Mononuclear cell (primary cell): ENCODE data around the gene KCNC1. TPM values are rescaled to one million over a fixed set of nuclear protein-coding genes. Genes with fewer than 3 reads are reported as not detected.

Experiments
- H3K27me3 ChIP-seq: 2 replicates; pipeline ENCODE4 v1.6.0; 2011; ENCODE audit warnings: low read length, control low read depth; ENCODE audit not compliant: insufficient read depth
- H3K4me1 ChIP-seq: 2 replicates; pipeline ENCODE4 v1.5.1; 2011; ENCODE audit warnings: mild to moderate bottlenecking, low read length, control low read depth; ENCODE audit not compliant: insufficient read depth
- H3K4me3 ChIP-seq: 2 replicates; pipeline ENCODE4 v1.5.1; 2011; ENCODE audit warnings: mild to moderate bottlenecking, low read length, moderate library complexity
- H3K9me3 ChIP-seq: 2 replicates; pipeline ENCODE4 v1.5.1; 2011; ENCODE audit warnings: low read depth, mild to moderate bottlenecking, control low read depth, low read length
- total RNA-seq: library from RNA; depleted of rRNA; stranded (reverse); fragments of >200 nt; gene quantifications from one replicate; pipeline ENCODE4 v1.2.3, GENCODE V29; 2012

The KCNC1 gene
- total RNA-seq, 1 donor, result under 0.01 TPM

GRCh38 chr11:17722000-17722643 lies 12.5 kb upstream of the KCNC1 start:
- H3K4me3 ChIP-seq, result no peak overlapping the region
- H3K27me3 ChIP-seq, result peaks cover 66% of the 10 kb centered on the region
- no peaks in the 10 kb centered on the region for H3K9me3 ChIP-seq
- no peaks in the 10 kb centered on the region for H3K4me1 ChIP-seq

DNA sequence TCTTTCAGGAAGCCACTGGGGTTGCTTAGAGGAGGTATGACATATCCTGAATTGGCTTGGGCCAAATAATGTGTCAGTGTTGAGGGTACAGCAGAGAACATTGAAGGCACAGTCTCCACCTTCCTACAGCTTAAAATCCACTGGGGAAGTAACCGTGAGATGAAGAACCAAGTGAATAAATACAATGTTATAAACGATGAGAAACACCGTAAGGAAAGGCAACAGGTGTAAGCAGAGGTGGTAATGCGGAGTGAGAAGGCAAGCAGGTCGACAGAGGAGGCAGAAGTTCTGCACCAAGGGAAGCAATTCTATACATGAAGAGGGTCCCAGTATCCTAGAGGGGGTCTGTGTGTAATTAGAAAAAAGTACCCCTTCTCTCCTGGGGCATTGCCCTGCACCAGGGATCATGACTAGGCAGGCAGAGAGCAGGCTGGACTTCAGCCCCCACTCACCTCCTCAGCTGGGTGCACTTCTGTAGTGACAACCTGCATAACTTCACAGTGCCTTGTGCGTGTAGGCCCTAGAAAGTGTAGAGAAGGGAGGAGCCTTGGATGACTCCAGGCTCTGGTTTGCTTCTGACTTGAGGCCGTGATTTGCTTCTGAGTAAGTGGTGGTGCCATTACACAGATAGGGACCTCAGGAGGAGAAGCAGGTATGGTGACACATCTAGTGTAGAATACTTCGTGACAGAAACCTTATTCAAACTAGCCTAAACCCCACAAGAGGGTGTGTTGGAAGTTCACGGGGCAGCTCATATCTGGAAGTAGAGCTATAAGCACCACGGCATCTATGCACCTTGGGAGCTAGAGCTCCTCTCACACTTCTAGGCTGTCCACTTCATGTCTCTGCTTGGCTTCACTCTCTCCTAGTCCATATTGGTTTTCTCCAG lies 10.3 kb upstream of the KCNC1 start:
- Histone ChIP-seq H3K9me3 (no peaks in the 10 kb centered on the region), H3K4me3 (no peak overlapping the region), H3K27me3 (peaks cover 52% of the 10 kb centered on the region), H3K4me1 (no peaks in the 10 kb centered on the region)

DNA sequence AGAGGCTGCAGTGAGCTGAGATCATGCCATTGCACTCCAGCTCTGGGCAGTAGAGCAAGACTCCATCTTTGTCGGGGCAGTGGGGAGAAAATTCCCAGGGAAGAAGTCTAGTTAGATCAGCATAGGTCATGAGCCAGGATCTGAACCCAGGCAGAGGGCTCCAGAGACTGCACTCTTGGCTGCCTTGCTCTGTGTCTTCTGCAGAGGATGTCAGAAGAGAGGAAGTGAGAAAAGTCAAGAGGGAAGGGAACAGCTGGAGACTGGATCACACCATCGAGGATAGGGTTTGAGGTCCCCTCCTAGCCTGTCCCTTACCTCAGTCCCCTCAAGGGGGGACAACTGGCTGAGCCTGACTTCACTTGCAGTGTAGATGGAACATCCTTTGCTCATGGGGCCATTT lies 9.4 kb upstream of the KCNC1 start:
- peaks cover 52% of the 10 kb centered on the region for H3K27me3 ChIP-seq
- no peaks in the 10 kb centered on the region for H3K9me3 ChIP-seq
- H3K4me1 ChIP-seq, result no peaks in the 10 kb centered on the region
- no peak overlapping the region for H3K4me3 ChIP-seq

- no peaks in the 10 kb centered on the region for H3K9me3 ChIP-seq
- no peak overlapping the region for H3K4me3 ChIP-seq
- no peaks in the 10 kb centered on the region for H3K4me1 ChIP-seq
- H3K27me3 ChIP-seq, result peaks cover 47% of the 10 kb centered on the region
These were observed 4.4 kb upstream of the KCNC1 start for GRCh38 chr11:17730137-17730536.

GRCh38 chr11:17730608-17731462 lies 3.7 kb upstream of the KCNC1 start:
- Histone ChIP-seq H3K4me1 (no peaks in the 10 kb centered on the region), H3K9me3 (no peaks in the 10 kb centered on the region), H3K4me3 (no peak overlapping the region), H3K27me3 (peaks cover 43% of the 10 kb centered on the region)

DNA sequence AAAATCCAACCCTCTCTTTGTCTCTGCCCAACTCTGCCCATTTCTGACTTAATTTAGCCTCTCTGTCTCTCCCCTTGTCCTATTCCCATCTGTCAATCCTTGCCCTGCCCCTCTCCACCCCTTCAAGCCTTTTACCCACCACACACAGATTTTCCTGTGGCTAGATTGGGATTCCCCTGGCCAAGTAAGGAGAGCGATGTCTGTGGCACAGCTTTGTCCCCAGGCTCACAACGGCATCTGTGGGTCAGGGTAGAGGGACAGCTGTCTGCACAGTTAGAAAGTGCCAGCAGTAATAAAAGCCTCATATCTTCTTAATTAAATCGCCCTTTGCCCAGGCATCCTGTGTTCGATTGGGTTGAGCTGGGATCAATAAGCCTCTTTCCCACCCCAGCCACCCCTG lies 1.3 kb upstream of the KCNC1 start:
- Histone ChIP-seq H3K9me3 (no peaks in the 10 kb centered on the region), H3K4me3 (no peak overlapping the region), H3K4me1 (no peaks in the 10 kb centered on the region), H3K27me3 (peaks cover 52% of the 10 kb centered on the region)

- peaks cover 53% of the 10 kb centered on the region for H3K27me3 ChIP-seq
- H3K9me3 ChIP-seq, result no peaks in the 10 kb centered on the region
- H3K4me1 ChIP-seq, result no peaks in the 10 kb centered on the region
- no peak overlapping the region for H3K4me3 ChIP-seq
These were observed 621 bp downstream of the KCNC1 start for GRCh38 chr11:17734986-17735817.

DNA sequence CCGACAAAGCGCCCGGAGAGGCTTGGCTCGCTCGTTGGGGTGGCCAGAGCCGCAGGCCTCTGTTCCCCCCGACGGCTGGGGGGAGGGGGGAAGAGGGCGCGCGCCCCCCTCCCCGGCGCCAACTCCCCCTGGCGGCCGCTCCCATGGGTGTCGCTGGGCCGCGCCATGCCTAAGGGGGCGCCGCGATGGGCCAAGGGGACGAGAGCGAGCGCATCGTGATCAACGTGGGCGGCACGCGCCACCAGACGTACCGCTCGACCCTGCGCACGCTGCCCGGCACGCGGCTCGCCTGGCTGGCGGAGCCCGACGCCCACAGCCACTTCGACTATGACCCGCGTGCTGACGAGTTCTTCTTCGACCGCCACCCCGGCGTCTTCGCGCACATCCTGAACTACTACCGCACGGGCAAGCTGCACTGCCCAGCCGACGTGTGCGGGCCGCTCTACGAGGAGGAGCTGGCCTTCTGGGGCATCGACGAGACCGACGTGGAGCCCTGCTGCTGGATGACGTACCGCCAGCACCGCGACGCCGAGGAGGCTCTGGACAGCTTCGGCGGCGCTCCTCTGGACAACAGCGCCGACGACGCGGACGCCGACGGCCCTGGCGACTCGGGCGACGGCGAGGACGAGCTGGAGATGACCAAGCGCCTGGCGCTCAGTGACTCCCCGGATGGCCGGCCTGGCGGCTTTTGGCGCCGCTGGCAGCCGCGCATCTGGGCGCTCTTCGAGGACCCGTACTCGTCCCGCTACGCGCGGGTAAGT lies 1.4 kb downstream of the KCNC1 start:
- H3K9me3 ChIP-seq, result no peaks in the 10 kb centered on the region
- peaks cover 46% of the 10 kb centered on the region for H3K27me3 ChIP-seq
- no peaks in the 10 kb centered on the region for H3K4me1 ChIP-seq
- H3K4me3 ChIP-seq, result no peak overlapping the region

- peaks cover 46% of the 10 kb centered on the region for H3K27me3 ChIP-seq
These were observed 2.0 kb downstream of the KCNC1 start for GRCh38 chr11:17736579-17736893.

GRCh38 chr11:17736930-17737817 lies 2.6 kb downstream of the KCNC1 start:
- H3K27me3 ChIP-seq, result peaks cover 41% of the 10 kb centered on the region
- no peaks in the 10 kb centered on the region for H3K4me1 ChIP-seq
- H3K9me3 ChIP-seq, result no peaks in the 10 kb centered on the region
- no peak overlapping the region for H3K4me3 ChIP-seq

More at GRCh38 chr11:17736579-17736893, 2.0 kb downstream of the KCNC1 start:
- no peaks in the 10 kb centered on the region for H3K4me1 ChIP-seq
- no peak overlapping the region for H3K4me3 ChIP-seq
- no peaks in the 10 kb centered on the region for H3K9me3 ChIP-seq

DNA sequence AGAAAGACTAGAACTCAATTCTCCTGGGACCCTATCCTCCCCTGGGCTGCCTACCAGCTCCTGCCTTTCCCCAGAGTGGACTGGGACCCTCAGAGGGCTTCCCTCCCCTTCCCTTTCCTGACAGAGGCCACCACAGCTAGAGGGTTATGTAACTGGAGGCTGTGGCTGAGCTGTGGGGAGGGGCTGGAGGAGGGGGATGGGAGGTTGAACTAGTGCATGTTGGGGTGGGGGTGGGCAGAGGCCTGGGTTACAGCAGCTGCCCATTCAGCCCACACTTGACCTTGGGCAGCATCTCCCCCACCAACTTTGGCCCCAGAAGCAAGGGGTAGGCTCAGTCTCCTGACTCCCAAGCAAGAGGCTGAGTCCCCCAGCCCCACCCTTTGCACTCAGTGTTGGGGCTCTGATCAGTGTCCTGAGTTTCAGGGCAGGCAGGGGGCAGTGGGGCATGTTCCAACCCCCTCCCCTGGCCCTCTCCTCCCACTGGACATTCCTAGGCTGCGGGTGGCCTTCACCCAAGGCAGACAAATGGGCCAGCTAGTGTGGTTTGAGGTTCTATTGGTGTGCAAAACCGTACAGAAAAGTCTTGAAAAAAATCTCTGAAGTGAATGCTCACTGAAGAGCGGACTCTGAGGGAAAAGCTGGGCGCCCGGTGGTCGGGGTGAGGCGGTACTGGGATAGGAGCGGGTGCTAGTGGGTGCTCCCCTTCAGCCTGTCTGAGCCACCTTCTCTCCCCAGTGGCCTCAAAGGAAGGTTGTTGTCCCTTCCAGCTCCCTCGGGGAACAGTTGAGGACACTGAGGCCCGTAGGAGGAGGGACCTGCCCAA lies 3.8 kb downstream of the KCNC1 start:
- Histone ChIP-seq H3K4me1 (no peaks in the 10 kb centered on the region), H3K27me3 (peaks cover 32% of the 10 kb centered on the region), H3K9me3 (no peaks in the 10 kb centered on the region), H3K4me3 (no peak overlapping the region)

DNA sequence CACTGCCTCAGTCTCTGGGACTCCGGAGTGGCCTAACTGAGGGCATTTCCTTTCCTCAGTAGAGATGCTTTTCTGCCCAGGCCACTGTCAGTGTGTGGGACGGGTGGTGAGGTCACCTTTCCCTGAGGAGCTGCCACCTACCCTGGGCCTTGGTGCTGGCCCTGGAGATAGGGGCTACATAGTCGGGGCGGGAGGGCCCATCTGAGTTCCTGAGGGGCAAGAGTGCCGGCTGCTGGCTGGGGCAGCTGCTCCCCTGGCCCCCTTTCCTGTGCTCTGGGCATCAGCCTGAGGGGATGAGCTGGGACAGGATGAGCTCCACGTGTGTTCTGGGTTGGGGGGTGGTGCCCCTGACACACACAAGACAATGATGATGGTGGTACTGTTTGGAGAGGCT lies 5.4 kb downstream of the KCNC1 start:
- H3K9me3 ChIP-seq, result no peaks in the 10 kb centered on the region
- peaks cover 22% of the 10 kb centered on the region for H3K27me3 ChIP-seq
- H3K4me3 ChIP-seq, result no peak overlapping the region
- no peaks in the 10 kb centered on the region for H3K4me1 ChIP-seq
